Stimulated activated CD8-positive, alpha-beta memory T cell treated with anti-CD3 and anti-CD28 coated beads, Interleukin-4, amount 100 ng/mL, for 24 hours (primary cell): ENCODE results near the gene CSF3.
"Not testable (repeated sequence)": the region's sequence is repeated elsewhere in the genome, so short reads cannot be mapped to it uniquely, and the experiment has no call there.

Experiments
- DNase-seq: peaks from one replicate; pipeline ENCODE4 v3.0.0-alpha.2; 2020; ENCODE audit warnings: low read depth

The CSF3 gene

DNA sequence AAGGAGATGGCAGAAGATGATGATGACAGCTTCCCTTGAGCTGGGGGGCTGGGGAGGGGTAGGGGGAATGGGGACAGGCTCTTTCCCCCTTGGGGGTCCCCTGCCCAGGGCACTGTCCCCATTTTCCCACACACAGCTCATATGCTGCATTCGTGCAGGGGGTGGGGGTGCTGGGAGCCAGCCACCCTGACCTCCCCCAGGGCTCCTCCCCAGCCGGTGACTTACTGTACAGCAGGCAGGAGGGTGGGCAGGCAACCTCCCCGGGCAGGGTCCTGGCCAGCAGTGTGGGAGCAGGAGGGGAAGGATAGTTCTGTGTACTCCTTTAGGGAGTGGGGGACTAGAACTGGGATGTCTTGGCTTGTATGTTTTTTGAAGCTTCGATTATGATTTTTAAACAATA lies 17.7 kb upstream of the CSF3 start:
- DNase-seq = no peak

- no peak for DNase-seq
Measured at GRCh38 chr17:39999067-39999466, 16.2 kb upstream of the CSF3 start.

GRCh38 chr17:40000161-40000560 lies 15.1 kb upstream of the CSF3 start:
- DNase-seq = no peak

DNA sequence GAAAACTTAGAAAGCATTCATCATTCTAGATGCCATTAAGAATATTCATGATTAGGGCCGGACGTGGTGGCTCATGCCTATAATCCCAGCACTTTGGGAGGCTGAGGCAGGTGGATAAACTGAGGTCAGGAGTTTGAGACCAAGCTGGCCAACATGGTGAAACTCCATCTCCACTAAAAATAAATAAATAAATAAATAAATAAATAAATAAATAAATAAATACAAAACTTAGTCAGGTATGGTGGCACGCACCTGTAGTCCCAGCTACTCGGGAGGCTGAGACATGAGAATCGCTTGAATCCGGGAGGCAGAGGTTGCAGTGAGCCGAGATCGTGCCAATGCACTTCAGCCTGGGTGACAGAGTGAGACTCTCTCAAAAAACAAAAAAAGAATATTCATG lies 13.9 kb upstream of the CSF3 start:
- not testable (repeated sequence) for DNase-seq

DNA sequence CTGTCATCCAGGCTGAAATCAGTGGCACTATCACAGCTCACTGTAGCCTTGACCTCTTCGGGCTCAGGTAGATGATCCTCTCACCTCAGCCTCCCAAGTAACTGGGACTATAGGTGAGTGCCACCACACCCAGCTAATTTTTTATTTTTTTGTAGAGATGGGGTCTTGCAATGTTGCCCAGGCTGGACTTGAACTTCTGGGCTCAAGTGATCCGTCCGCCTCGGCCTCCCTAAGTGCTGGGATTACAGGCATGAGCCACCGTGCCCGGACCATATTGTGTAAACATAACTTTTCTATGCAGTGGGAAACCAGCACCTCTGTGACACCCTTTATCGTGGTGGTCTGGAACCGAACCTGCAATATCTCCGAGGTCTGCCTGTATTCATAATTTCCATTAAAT lies 11.2 kb upstream of the CSF3 start:
- DNase-seq = no peak

- DNase-seq = no peak
Measured at GRCh38 chr17:40004712-40005111, 10.5 kb upstream of the CSF3 start.

- DNase-seq = no peak
Measured at GRCh38 chr17:40005520-40005919, 9.7 kb upstream of the CSF3 start.

DNA sequence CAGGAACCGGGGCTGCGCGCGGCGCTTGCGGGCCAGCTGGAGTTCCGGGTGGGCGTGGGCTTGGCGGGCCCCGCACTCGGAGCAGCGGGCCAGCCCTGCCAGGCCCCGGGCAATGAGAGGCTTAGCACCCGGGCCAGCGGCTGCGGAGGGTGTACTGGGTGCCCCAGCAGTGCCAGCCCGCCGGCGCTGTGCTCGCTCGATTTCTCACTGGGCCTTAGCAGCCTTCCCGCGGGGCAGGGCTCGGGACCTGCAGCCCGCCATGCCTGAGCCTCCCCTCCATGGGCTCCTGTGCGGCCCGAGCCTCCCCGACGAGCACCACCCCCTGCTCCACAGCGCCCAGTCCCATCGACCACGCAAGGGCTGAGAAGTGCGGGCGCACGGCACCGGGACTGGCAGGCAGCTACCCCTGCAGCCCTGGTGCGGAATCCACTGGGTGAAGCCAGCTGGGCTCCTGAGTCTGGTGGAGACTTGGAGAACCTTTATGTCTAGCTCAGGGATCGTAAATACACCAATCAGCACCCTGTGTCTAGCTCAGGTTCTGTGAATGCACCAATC lies 4.2 kb upstream of the CSF3 start:
- not testable (repeated sequence) for DNase-seq

- not testable (repeated sequence) for DNase-seq
Measured at GRCh38 chr17:40012017-40012647, 3.1 kb upstream of the CSF3 start.

DNA sequence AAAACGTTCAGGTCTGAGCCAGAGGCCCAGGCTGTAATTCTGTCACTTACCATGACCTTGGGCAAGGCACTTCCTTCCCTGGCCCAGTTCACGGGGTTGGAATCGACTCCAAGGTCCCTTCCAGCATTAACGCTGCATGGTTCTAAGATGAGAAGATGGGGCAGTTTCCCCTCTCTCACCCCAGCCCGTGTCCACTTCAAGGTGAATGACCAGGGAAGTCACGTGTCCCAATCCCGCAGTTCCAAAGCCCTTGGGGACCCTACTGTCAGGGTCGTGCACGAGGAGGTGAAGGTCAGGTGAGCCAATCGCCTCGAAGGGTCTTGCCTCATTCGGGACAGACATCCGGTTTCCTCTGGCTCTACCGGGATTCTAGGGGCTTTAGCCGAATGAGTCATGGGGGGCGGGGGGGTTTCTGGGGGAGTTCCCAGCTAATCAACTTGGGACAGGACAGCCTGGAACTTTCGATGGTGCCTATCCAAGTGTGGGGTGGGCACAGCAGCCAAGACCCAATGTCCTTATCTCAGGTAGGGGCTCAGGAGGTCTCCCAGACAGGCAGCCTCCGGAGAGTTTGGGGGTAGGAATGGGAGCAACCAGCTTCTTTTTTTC lies 762 bp upstream of the CSF3 start:
- DNase-seq = no peak

DNA sequence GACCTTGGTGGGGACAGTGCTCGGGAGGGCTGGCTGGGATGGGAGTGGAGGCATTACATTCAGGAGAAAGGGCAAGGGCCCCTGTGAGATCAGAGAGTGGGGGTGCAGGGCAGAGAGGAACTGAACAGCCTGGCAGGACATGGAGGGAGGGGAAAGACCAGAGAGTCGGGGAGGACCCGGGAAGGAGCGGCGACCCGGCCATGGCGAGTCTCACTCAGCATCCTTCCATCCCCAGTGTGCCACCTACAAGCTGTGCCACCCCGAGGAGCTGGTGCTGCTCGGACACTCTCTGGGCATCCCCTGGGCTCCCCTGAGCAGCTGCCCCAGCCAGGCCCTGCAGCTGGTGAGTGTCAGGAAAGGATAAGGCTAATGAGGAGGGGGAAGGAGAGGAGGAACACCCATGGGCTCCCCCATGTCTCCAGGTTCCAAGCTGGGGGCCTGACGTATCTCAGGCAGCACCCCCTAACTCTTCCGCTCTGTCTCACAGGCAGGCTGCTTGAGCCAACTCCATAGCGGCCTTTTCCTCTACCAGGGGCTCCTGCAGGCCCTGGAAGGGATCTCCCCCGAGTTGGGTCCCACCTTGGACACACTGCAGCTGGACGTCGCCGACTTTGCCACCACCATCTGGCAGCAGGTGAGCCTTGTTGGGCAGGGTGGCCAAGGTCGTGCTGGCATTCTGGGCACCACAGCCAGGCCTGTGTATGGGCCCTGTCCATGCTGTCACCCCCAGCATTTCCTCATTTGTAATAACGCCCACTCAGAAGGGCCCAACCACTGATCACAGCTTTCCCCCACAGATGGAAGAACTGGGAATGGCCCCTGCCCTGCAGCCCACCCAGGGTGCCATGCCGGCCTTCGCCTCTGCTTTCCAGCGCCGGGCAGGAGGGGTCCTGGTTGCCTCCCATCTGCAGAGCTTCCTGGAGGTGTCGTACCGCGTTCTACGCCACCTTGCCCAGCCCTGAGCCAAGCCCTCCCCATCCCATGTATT lies 1.1 kb downstream of the CSF3 start:
- DNase-seq = no peak

GRCh38 chr17:40017422-40018080 lies 2.3 kb downstream of the CSF3 start:
- DNase-seq = no peak

- no peak for DNase-seq
Measured at GRCh38 chr17:40018211-40019121, 3.2 kb downstream of the CSF3 start.

DNA sequence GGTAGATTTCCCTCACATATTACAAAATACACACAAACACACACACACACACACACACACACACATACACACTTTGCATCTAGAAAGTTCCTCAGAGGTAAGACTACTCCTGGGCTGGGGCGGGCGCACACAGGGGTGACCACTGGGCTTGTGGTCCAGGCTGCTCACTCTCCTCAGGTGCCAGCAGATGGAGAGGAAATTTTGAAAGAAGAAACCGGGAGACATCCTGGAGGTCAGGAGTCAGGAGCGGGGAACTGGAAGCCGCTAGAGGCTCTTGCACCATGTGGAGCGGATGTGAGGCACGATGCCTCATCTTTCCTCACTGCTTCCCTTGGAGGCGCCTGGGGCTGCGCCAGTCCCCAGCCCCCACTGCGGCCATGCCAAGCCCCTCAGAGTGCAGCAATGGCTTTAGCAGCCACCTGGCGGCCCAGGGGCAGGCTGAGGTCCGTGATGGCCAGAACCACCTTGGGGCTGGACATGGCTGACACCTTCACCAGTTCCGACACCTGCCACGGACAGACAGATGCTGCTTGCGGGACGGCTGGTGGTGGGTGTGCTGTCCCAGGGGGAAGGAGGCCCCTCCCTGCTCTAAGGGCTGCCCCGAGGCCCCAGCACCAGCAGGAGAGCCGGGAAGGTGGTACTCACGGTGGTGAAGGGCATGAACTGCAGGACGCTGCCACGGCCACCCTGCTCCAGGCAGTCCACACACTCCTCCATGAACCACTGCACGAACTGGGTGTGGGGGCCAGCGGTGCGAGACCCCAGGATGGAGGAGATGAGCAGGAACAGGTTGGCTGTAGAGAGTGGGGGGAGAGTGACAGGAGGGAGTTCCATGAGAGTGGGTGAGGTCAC lies 4.1 kb downstream of the CSF3 start:
- DNase-seq = no peak

DNA sequence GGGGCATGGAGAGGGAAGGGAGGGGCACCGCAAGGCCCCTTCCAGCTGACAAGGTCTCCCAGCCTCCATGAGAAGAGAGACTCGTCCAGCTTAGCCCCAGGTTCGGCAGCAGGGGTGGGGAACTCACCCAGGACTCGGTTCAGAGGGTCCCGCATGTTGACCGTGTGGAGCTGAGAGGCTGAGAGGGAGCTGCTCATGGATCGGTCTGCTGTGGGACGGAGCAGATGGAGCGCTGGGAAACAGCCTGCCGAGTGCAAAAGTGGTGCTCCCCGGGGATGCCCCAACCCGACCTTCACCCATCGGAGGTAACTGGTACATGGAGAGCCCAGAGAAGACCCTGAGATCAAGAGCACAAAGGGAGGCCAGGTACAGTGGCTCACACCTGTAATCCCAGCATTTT lies 4.9 kb downstream of the CSF3 start:
- no peak for DNase-seq

- DNase-seq = no peak
Measured at GRCh38 chr17:40021451-40021971, 6.3 kb downstream of the CSF3 start.

GRCh38 chr17:40022497-40022896 lies 7.3 kb downstream of the CSF3 start:
- no peak for DNase-seq

- DNase-seq = no peak
Measured at GRCh38 chr17:40022961-40023541, 7.8 kb downstream of the CSF3 start.

DNA sequence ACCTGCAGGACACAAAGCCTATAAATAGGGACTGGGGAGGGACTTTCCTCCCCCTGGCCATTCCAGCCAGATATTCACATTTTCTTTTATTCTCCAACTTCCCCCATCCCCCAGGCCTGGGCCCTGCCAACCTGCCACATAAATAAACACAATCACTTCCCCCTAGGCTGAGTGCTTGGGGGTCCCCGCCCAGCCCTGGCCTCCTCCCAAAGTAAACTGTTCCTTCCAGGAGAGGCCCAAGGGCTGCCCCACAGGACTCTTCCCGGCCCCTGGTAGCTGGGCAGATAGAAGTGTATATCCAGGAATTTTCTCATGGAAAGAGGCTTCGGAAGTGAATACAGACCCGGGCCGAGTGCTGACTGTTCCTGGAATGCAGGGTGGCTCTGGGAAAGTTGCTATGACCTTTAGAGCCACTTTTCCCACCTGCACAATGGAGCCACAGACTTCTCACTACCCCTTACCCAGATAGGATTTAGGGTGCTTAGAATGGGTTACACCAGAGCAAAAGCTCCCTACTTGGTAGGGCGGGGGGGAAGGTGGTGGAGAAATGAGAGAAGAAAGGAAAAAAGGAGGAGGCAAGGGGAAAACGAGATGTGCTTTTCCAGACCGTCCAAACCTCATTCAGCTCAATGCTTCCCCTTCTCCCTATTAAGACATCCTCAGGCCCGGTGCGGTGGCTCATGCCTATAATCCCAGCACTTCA lies 8.5 kb downstream of the CSF3 start:
- no peak for DNase-seq
